MM.1S (cell line): ENCODE results near the gene PPAN.

Experiments
- EZH2phosphoT487 ChIP-seq: fragments of 300-600 bp; sonication (generic); IDR thresholded peaks from 2 replicates; pipeline ENCODE4 v1.6.1; 2018; ENCODE audit warnings: antibody characterized with exemption, low read length
- TF ChIP-seq, protein P1 (sequence below): fragments of 300-600 bp; sonication (generic); IDR thresholded peaks from 2 replicates; pipeline ENCODE4 v1.5.1; 2016; ENCODE audit warnings: antibody characterized with exemption, low read length, mixed read lengths

DNA sequence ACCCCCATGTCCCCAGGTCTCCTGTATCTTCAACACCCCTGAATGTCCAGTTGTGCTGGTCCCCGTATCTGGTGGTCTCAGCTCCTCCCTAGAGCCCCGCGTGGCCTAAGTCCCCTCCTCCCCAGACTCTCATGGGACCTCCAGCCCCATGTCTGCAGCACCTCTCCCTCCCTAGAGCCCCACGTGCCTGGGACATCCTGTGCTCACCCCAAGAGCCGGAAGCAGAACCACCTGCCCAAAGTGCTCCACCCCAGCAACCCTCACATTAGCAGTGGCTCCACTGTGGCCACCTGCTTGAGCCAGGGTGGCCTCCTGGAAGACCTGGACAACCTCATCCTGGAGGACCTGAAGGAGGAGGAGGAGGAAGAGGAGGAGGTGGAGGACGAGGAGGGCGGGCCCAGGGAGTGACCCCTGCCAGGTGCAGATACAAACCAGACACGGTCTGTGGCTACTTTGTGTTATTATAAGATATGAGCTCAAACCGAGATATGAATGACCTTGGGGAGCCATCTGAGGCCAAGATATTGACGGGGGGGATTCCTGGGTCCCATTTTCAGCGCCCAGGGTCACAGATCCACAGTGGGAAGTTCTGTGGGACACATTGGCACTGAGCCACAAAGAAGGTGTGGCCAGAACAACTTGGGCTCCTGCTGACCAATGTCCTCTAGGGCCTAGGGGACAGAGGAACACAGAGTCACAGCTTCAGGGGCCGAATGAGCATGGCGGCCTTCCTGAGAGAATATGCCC is 14.1 kb upstream of the PPAN start:
- TF ChIP-seq, protein P1, sequence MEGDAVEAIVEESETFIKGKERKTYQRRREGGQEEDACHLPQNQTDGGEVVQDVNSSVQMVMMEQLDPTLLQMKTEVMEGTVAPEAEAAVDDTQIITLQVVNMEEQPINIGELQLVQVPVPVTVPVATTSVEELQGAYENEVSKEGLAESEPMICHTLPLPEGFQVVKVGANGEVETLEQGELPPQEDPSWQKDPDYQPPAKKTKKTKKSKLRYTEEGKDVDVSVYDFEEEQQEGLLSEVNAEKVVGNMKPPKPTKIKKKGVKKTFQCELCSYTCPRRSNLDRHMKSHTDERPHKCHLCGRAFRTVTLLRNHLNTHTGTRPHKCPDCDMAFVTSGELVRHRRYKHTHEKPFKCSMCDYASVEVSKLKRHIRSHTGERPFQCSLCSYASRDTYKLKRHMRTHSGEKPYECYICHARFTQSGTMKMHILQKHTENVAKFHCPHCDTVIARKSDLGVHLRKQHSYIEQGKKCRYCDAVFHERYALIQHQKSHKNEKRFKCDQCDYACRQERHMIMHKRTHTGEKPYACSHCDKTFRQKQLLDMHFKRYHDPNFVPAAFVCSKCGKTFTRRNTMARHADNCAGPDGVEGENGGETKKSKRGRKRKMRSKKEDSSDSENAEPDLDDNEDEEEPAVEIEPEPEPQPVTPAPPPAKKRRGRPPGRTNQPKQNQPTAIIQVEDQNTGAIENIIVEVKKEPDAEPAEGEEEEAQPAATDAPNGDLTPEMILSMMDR, result no peak
- no peak for TF ChIP-seq EZH2phosphoT487
